ENCODE measurements around the gene PEPD.

Gene PEPD

DNA sequence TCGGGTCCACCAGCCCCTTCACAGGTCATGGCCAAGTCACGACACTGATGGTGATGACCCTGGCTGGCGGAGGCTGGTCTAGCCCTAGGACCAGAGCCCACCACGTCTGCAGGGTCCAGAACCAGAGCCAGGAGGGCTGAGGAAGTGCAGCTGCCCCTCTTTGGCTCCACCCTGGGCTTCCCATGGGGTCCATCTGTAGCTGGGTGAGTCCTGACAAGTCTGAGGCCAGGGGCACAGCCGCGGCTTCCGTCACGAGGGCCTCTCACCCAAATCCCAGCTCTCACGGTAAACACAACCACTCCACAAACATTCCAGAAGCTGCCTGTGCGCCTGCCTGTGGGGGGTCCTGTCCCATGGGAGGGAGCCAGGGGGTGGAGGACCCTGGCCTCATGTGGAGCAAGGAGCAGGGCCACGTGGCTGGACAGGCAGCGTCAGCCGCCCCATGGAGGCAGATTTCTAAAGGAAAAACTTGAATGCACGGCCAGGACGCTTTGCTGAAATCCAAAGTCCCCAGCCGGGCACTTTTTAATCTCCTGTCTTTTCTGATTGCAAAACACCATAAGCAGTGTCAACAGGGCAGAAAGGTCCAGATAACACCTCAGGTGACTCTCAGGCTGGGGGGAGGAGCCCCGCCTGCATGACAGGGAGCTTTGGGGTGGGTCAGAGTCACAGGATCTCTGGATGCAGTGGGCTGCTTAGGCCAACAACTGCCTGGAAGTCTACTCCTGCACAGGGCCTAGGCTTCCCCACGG, 118.2 kb downstream of the PEPD start:
- no peak for DNase-seq

DNA sequence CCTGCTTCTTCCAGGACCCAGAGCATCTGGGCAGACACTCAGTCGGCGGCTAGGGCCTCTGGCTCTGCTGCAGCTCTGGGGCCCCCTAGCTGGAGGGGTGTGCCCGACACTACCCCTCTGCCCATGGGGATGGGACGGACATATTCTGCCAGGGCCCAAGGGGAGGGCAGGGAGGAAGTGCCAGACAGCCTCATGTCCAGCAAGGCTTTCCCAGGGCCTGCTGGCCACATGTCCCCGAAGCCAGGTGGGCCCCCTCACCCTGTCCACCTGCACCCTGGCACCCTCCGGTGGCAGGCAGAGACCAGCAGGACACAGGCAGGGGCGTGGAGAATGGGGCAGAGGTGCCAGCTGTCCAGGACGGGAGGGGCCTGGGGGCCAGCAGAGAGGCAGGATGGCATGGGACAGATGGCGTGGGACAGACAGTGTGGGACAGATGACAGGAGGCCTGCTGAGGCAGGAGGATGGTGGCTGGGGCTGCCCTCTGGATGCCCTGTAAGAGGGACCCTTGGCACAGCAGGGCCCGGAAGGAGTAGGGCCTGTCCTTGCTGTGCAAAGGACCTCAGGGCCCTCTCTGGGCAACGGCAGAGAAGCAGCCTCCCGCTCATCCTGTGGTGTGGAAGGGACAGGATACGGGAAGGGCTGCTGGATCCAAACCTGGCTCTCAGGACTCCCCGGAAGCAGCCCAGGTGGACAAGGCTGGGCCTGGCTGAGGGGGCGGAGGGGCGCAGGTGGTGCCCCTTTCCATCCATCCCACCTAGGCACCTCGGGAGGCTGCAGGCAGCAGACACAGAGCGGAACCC, 119.0 kb downstream of the PEPD start:
- no peak for DNase-seq

DNA sequence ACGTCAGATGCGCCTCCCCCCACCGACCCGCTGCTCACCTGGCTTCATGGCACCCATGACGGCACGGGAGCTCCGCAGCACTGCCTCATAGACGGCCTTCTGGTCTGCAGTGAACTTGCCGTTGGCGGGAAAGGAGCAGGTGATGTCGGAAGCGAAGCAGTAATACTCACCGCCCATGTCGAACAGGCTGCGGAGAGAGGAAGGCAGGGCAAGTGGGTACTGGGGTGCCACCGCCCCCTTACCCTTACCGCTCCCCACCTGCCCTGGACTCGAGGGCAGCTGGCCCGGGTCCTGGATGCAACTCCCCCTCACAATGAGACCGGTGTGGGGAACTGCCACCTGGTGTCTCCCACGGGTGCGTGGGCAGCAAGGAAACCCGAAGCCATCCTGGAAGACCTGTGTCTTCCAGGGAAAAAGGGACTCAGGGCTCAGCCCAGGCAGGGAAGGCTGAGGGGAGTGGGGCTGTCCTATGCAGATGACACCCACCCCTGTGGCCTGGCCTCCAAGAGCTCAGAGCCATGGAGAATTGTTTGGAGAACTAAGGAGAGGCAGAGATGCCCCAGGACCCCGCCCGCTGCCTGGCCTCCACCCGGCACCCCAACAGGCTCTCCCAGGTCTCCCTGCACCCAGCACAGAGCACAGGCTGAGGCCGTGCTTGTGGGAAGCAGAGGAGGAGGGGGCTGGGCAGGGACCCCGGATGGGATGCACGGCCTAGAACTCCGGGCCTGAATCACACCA, 119.7 kb downstream of the PEPD start:
- DNase-seq: no peak

DNA sequence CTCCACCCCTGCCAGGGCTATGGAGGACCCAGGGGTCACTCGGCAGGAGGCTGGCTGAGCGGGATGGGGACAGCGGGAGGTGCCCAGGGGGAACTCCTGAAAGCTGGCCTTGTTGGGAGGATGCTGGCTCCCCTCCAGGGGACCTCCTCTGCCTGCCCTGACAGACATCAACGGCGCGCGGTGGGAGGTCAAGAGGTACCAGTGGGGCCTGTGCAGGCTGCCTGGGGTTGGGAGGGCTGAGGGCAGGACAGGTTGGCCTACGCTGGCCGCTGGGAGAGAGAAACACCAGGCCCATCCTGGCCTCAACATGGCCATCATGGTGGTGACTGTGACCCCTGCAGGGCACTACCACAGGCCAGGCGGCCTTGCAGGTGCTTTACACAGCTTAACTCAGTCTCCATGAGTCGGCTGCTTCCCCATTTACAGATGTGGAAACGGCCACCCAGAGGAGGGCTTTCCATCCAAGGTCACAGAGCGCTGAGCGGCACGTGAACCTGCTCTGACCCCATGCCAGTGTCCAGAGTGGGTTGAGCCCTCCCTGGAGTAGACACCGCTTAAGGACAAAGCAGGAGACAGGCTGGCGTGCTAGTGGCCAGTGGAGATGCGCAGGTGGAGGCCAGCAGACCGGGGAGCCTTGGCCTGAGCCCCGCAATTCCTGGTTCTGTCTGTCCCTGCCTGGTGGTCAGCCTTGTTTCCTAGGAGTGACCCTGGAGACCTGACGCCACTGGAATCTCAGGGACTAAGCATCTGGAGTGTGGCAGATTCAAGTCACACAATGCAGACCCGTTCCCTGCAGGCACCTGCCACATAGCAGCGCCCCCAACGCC, 120.5 kb downstream of the PEPD start:
- no peak for DNase-seq

DNA sequence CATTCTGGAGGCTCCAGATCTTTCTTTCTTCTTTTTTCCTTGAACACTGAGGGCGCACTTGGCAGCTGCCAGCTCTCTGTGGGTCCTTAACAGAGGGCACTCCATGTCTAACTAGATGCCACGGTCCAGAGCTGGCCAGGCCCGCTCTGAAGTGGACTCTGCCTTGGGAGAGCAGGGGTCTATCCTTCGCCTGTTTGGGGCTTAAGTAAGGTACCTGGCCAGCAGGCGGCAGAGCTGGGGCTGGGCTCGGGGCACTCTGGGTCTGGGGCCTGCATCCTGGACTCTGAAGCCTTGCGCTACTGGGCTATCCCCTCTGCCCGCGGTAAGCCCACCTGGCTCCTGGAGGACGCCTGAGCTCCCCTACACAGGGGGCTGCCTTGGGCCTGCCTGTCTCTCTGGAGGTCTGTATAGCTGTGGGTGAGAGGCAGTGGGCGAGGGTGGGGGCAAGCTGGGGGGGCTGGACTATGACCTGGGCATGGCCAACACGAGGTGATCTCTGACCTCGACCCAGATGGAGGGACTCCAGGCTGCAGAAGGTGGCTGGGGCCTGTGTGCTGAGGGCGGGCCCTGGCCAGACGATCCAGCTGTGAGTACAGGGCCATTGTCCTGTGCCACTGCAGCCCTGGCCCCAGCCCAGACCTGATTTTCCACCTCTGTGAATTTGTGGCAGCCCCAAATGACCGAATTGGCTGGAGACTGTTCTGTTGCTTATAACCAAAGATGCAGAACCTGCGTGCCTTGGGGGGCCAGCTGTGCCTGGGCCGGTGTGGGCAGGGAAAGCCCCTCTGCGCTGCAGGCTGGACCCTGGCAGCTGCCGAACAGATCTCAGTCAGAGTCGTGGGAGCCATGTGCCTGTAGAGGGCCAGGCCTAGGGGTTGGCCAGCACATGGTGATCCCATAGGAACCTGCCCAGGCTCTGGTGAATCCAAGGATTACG, 121.6 kb downstream of the PEPD start:
- DNase-seq: no peak

DNA sequence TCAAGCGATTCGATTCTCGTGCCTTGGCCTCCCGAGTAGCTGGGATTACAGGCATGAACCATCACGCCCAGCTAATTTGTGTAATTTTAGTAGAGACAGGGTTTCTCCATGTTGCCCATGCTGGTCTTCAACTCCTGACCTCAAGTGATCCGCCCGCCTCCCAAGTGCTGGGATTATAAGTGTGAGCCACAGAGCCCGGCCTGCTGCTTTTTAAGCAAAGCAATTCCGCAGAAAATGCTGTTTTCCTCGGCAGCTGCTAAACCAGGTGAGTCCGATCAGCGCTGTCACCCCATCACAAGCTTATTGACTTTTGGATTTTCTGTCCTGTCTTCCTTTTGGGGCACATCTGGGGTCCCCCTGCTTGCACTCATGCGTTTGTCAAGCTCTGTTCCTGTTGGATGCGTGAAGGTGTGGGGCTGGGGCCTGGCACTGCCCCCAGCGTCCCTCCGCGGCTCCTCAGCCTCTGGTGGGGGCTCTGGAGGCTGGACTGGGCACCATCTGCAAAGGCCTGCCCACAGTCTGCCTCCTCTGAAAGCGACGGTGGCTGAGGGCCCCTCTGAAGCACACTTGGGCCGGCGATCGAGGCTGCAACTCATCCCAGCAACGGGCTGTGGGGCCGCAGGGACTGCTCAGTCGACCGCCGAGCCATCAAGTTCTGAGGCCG, 122.4 kb downstream of the PEPD start:
- no peak for DNase-seq

DNA sequence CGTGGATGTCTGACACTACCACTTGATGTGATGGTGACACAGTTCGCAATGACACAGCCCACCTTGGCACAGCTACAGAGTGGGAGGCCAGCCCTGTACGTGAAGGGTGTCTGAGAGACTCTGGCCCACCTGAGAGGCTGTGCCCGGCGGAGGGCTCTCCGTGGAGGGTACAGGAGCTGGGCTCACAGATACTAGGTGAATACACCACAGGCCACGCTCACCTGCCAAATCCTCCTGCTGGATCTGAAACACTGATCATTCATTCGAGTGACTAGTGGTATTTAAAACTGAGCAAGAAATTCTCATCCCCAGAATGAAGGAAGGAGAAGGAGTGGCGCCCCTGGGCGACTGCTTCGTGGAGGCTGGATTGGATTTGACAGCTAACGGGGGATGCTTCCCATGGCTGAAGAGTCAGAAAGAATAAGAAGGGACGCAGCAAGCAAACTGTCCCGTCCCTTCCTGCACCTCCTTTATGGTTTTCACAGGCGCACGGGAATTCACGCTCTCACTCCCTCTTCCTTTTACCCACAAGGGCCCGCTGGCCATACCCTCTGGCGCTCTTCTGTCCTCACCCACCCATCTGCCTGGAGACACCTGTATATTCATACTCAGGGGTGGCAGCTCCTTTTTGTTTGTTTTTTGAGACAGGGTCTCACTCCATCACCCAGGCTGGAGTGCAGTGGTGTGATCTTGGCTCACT, 123.1 kb downstream of the PEPD start:
- no peak for DNase-seq

DNA sequence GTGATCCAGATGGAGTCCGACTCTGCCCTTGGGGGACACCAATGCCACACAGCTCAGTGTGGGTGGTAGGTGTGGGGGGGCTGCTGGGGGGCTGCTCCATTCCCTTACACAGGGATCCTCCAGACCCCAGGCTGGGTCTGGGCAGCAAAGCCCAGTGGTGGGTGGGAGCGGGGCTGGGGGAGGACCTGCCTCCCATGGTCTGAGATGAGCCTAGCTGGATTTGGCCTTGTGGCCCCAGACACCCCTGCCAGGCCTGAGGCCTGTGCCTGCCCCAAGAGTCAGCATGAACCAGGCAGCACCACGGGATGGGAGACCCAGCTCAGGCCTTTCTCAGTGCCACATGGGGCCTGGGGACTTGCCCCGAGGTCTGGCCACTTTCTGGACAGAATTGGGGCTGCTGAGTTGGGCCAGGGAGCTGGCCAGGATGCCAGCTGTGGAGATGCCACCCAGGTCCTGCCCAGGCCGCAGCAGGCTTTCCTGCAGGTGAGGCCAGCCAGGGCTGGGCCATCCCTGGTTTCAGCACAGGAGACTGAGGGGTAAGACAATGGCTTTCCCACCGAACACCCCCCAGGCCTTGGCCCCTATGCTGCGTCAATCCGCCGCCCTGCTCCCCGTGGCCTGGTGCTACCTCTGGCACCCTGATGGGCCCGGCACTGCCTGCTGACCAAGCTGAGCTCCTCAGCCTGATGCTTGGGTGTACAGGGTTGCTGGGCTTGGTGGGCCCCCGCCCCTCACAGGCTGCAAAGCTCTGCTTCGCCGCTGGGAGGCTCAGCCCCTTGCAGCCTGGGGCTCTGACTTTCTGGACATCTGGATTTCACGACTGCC, 123.8 kb downstream of the PEPD start:
- DNase-seq: no peak

DNA sequence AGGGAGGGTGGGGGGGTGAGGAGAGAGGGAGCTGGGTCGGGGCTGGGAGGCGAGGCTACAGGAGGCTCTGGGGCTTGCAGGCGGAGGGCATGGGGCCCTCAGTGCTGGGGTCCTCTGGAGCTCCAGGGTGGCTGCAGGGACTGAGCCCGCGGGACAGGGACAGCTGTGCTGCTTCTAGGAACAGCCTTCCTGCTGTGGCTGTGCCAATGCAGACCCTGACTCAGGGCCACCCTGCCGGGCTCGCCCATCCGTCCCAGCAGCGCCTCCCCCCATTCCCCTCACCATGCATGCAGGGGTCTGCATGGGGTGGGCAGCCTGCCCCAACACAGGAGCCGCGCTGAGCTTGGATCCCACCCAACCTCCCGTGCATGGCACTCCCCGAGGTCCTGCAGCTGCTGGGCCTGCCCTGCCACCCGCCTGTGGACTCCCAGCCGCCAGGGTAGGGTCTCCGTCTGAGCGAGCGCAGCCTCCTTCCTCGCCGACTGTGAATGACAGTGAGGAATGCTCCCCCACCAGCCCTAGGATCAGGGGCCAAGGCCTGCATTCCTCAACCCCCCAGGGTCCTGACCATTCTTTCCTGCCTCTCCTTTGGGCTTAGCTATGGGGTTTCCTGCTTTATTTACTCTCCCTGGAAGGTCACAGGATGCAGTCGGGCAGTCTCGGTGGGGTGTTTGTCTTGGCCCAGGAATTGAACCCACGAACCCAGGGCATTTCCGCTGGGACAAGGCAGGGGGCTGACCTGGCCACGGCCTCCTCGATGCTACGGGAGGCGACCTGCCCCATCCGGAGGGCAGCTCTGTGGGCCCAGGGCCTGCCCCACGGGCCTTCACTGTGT, 124.7 kb downstream of the PEPD start:
- no peak for DNase-seq

DNA sequence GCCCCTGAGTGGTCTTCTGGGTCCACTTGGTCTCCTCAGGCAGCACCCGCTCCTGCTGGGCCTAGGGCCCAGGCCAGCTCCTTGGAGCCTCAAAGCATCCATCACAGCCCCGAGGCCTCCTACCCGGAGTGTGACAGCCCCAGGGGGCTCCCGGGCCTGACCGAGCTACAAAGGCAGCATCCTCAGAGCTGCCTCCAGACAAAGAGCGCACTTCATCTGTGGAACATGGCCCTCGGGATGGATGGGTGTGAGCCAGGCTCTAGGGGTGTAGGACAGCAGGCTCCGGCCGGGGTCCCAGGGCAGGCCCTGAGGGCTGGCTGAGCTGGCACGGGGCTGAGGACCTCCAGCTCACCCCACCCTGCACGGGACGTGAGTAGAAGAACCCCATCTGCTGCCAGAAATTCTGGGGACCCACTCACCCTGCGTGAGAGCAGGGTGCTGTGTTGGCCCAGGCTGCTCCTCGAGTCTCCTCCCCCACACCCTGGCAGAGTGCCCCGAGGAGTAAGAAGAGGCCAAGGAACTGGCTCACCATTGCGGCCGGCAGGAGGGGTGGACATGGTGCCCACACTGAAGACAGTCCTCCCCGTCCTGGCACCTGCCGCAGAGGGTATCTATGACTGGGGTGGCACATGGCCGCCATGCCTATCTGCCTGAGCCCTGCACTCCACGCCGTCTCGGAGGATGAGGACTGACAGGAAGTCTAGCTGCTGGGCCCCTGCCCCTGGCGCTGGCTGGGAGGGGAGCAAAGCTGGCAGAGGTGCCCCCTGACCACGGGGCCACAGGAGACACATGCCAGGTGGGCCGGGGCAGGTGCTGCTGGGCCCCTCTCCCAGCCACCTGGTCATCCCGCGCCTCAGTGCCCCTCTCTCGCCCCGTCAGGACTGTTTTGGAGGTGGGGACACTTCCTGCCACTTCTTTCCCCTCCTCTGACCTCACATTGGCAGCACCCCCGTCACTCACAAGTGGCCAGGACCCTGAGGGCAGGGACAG, 125.7 kb downstream of the PEPD start:
- DNase-seq: no peak

DNA sequence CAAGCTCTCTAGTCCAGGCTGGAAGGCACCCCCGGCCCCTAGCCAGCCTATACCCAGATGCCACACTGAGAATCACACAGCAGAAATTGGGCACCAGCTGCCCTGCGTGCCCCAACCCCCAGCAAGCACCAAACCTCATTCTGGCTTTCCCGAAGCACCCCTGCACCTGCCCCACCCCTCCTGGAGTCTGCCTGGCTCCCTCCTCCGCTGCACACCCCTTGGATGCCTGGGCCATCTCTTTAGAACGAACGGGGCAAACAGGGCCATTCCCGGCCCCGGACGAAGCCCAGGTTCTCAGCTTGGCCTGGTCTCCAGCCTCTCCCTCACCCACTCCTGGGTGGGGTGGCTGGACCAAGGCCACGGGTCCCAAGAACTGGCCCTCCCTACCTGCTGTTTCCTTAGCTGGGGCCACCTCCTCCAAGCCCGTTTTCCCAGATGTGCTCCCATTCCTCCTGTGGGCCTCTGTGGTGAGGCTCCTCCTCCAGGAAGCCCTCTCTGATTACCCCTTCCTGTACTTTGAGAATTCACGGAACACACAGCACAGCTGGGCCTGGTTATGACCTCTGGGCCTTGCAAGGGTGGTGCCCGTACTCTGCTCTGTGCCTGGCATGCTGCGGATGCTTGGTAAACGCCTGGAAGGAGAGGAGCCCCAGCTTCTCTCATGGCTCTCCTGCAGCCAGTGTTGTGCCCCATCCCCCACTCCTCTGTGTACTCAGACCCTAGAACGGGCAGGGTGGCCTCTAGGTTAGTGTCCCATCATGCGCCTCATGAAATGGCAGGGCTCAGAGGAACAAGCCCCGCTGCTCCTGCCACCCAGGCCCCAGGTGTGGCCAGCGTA, 126.6 kb downstream of the PEPD start:
- no peak for DNase-seq

DNA sequence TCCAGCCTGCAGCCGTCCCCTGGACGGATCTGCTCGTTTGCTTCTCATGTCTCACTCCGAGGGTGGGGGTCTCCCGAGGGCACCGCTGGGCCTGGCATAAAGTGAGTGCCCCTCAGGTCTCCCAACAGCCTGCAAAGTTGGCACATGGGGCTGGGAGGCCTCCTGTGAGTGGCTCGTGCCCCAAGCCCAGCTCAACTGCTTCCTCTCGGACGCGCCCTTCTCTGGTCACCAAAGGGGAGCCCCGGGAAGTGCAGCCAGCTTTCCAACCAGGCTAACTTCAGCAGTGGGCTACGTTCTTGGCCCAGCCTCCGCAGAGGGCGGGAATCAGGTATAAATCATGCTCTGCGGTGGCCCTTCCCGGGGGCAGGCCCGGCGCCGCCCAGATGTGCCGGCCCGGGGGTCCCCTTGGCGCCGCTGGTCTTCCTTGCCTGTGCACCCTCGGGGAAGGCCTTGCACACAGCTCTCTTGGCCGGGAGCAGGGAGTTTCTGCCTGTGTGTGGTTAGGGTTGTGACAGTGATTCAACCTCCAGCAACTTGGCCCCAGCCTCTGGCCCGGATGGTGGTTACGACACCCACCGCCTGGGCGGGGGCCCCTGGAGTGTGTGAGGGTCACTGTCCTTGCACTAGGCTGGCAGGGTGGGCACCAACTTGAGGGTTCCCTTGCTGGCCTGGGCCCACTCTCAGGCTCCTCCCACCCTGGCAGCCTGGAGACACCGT, 127.4 kb downstream of the PEPD start:
- no peak for DNase-seq

DNA sequence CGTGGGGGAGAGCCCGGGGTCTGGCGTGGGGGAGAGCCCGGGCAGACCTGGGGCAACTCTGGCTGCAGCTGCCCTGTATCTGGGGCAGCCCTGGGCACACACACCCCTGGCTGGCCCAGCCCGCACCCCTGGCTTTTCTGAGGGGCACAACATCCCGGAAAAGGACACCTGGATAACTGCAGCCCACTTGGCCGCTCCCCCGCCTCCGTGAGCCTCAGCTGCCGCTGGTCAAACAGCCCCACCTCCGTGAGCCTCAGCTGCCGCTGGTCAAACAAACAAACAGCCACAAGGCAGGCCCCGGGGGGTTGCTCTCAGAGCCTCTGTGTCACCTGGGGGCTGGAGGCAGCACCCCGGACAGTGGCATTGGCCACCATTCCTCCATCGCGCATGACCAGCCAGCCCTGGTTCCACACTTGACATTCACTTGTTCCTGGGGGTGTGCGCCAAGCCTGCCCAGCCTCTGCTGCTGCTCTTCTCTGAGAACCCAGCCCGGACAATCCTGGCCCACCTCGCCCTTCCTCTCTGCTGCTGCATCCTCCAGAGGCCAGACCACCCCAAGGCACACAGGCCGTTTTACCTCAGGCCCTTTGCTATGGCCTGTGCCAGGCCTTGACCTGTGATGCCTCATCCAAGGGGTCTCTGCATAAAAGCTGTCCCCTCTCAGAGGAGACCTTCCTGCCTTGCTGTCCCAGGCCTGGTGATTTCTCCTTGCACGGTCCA, 128.1 kb downstream of the PEPD start:
- DNase-seq: no peak

DNA sequence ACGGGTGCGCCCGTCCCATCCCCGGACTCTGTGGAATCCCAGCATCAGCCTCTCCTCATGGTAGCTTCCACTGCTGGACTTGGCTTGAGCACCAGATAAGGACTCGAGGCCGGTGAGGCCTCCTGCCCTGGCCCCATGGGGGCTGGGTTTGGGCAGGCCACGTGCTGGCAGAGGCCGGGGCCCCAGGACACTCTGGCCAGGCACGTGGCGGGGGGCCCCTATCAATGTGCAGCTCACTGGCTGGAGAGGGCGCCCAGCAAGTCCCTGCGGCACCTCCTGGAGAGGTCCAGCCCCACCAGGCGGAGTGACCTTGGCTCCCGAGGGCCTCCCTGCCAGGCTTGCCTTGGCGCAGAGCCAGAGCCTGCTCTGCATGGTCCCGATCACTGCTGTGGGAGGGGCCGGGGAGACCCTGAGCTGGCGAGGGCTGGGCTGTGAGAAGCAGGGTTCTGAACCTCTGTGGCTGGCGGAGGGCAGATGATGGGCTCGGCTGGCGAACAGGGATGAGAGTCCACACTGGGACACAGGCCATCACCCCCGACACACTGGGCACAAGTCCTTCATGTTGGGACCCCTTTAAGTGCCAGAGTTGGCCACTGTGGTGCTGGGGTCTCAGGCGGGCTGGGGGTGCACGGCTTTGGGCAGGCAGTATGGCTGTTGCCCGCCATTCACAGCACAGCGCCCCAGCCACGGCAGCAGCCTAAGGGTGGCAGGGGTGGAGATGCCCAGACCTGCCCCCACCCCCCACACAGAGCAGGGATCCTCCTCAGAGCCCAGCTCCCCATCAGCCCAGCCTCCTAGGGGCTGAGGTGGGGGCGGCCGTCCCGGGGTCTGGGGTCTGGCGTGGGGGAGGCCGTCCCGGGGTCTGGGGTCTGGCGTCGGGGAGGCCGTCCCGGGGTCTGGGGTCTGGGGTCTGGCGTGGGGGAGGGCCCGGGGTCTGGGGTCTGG, 129.0 kb downstream of the PEPD start:
- DNase-seq: no peak

Data from stimulated activated naive CD4-positive, alpha-beta T cell treated with Interleukin-2 at 50 U/mL for 16 hours (primary cell).